ENCODE data around the gene SAMD1. TPM values are rescaled to one million over a fixed set of nuclear protein-coding genes. Genes with fewer than 3 reads are reported as not detected.

The SAMD1 gene
- total RNA-seq, 2 experiments from 2014 or later = 124 to 128 TPM

DNA sequence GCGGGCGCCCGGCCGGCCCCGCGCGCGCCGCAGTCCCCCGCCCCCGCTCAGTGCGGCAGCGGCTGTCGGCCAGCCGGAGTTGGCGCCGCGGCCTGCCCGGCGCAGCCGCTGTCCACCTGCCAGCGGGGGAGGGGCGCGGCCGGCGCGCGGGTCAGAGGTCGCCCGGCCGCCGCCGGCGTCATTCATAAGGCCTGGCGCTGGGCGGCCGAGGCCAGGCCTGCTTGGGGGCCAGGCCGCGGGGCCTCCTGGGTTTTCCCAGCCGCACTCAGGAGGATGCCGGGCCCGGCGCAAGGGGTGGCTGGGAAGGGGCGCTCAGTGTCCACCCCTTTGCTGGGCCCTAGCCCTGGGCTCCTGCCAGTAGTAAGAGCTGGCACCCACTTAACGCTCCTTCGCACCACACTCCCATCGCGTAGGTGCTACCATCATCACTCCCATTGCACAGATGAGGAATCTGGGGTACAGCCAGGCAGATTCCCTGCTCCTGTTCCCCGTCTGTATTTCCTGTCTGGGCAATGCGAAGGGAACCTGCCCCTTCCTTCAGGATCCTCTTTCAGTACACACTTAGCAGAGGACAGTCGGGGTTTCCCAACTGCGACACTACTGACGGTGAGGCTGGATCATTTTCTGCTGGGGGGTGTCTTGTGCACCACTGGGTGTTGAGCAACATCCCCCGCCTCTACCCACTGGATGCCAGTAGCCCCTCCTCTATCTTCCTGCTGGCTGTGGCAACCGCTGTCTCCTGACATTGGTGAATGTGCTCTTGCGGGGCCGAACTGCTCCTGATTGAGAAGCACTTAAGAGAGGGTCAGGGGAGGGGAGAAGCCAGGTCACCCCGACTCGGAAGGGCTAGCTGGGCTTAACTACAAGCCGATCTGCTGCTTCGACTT is 27.9 kb upstream of the SAMD1 start:
- ChIA-PET POLR2A (interaction anchor here (0.7 kb wide), 1 partner anchor 11 kb away, joined by 4 read pairs; no protein-coding TSS in a partner anchor), CTCF (ENCODE audit: unreplicated experiment) (no interaction called here)
- Histone ChIP-seq H2AFZ (ENCODE audit: low read length) (no peak overlapping the region), H3K4me2 (ENCODE audit: low read length) (peak overlapping the region; percentile 83), H3K27ac (ENCODE audit: low read depth, low read length, poor library complexity, severe bottlenecking) (no peak overlapping the region), H3K79me2 (ENCODE audit: insufficient read depth, low read depth, low read length) (no peaks in the 10 kb centered on the region; the same call in 1 of the 2 replicates), H3K4me3 (ENCODE audit: low read depth, low read length, poor library complexity, severe bottlenecking) (peak overlapping the region; percentile 67), H3K9me2 (ENCODE audit: insufficient read depth, low read length) (no peaks in the 10 kb centered on the region), H3K9me3 (ENCODE audit: low read length) (no peaks in the 10 kb centered on the region), H3K36me3 (ENCODE audit: insufficient read depth, low read length) (peaks cover 23% of the 10 kb centered on the region), H4K20me1 (ENCODE audit: insufficient read depth, low read length) (no peaks in the 10 kb centered on the region), H3K4me1 (ENCODE audit: insufficient read depth, low read length, poor library complexity, severe bottlenecking) (peaks cover 31% of the 10 kb centered on the region)
- TF ChIP-seq, protein P1, sequence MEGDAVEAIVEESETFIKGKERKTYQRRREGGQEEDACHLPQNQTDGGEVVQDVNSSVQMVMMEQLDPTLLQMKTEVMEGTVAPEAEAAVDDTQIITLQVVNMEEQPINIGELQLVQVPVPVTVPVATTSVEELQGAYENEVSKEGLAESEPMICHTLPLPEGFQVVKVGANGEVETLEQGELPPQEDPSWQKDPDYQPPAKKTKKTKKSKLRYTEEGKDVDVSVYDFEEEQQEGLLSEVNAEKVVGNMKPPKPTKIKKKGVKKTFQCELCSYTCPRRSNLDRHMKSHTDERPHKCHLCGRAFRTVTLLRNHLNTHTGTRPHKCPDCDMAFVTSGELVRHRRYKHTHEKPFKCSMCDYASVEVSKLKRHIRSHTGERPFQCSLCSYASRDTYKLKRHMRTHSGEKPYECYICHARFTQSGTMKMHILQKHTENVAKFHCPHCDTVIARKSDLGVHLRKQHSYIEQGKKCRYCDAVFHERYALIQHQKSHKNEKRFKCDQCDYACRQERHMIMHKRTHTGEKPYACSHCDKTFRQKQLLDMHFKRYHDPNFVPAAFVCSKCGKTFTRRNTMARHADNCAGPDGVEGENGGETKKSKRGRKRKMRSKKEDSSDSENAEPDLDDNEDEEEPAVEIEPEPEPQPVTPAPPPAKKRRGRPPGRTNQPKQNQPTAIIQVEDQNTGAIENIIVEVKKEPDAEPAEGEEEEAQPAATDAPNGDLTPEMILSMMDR (conservative IDR thresholded peaks at IDR 0.05; ENCODE audit: low read length) = no peak
- no peak for TF ChIP-seq EZH2phosphoT487 (IDR thresholded peaks at IDR 0.05; ENCODE audit: borderline replicate concordance, low read depth, low read length)
- BruUV-seq (replicated peaks) = no TSS peak
- intact Hi-C loops (cut with micrococcal nuclease; ENCODE audit: unreplicated experiment) = no loop called here
- no peak for DNase-seq (ENCODE audit: low spot score)

DNA sequence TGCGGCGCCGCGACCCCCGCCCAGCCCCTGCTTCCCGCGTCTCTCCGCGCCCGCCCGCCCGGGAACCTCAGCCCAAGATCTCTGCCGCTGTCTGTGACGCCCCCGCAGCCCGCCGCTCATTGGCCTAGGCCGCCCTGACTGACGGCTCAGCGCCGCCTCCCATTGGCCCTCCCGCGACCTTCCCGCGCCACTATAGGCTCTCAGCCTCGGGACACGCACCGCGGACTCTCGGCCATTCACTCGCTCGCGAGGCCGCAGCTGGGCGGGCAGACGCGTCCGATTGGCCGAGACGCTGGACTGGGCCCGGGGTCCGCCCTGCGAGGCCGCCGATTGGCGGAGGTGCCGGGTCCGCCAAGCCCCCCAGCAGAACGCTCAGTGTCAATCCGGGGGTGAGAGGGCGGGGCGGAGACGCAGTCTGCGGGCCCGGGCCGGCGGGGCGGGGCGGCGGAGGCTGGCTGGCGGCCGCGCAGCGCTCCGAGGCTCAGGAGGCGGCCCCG is 27.2 kb upstream of the SAMD1 start, which contains the start of gene PRKACA:
PRKACA (minus strand) TSS at position 95 of the 497 bp plus-strand sequence. CDS start 215 bp downstream, outside the sequence.
- Histone ChIP-seq H3K4me2 (ENCODE audit: low read length) (peak within 1 kb of the TSS; percentile 84), H3K4me3 (ENCODE audit: low read depth, low read length, poor library complexity, severe bottlenecking) (peak within 1 kb of the TSS; percentile 94), H3K36me3 (ENCODE audit: insufficient read depth, low read length) (peaks cover 18% of the 10 kb centered on the region), H4K20me1 (ENCODE audit: insufficient read depth, low read length) (no peaks in the 10 kb centered on the region), H3K4me1 (ENCODE audit: insufficient read depth, low read length, poor library complexity, severe bottlenecking) (peaks cover 31% of the 10 kb centered on the region), H2AFZ (ENCODE audit: low read length) (no peak within 1 kb of the TSS), H3K9me3 (ENCODE audit: low read length) (no peaks in the 10 kb centered on the region), H3K9me2 (ENCODE audit: insufficient read depth, low read length) (no peaks in the 10 kb centered on the region), H3K79me2 (ENCODE audit: insufficient read depth, low read depth, low read length) (no peaks in the 10 kb centered on the region; the same call in 1 of the 2 replicates), H3K27ac (ENCODE audit: low read depth, low read length, poor library complexity, severe bottlenecking) (no peak within 1 kb of the TSS)
- TF ChIP-seq, protein P1 (conservative IDR thresholded peaks at IDR 0.05; ENCODE audit: low read length) = no peak
- TF ChIP-seq EZH2phosphoT487 (IDR thresholded peaks at IDR 0.05; ENCODE audit: borderline replicate concordance, low read depth, low read length) = no peak
- intact Hi-C loops (cut with micrococcal nuclease; ENCODE audit: unreplicated experiment) = loop anchor here (1.0 kb wide), 1 partner anchor 19 kb away; the partner anchor contains the start of gene ASF1B
- CTCF ChIA-PET (ENCODE audit: unreplicated experiment) = no interaction called here
- peak; percentile 99 for DNase-seq (ENCODE audit: low spot score)
- no TSS peak for BruUV-seq (replicated peaks)
- POLR2A ChIA-PET = no interaction called here
